OCI-LY1 (cell line): Measurements from ENCODE around the gene IZUMO1.
"Not testable (repeated sequence)": the region's sequence is repeated elsewhere in the genome, so short reads cannot be mapped to it uniquely, and the experiment has no call there.

Source experiments
- EZH2 ChIP-seq: fragments of 200-600 bp; sonication (generic), shearing (Covaris generic); IDR thresholded peaks from 2 replicates; pipeline ENCODE4 v1.8.0; 2017; ENCODE audit warnings: borderline replicate concordance, mixed run types, mild to moderate bottlenecking, antibody characterized with exemption, low read length, moderate library complexity, mixed read lengths
- TF ChIP-seq, protein P1 (sequence below): fragments of 200-600 bp; sonication (generic), shearing (Covaris generic); IDR thresholded peaks from 2 replicates; pipeline ENCODE4 v1.5.1; 2017; ENCODE audit warnings: mild to moderate bottlenecking, antibody characterized with exemption, low read length, moderate library complexity, mixed read lengths

DNA sequence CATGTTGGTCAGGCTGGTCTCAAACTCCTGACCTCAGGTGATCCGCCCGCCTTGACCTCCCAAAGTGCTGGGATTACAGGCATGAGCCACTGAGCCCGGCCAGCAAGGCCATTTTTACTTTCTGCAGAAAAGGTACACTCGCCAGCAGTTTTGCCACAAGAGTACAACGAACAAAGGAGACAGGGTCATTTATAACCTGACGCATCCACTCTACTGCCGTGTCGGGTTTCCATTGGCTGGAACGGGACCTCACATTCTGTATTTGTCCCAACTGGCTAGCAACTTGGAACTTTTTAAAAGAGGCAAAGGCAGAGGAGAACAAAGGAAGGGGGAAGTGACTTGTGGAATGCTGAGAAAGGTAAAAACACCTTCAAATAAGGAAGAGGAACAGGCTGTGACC is 40.6 kb upstream of the IZUMO1 start:
- TF ChIP-seq EZH2: not testable (repeated sequence)
- TF ChIP-seq, protein P1, sequence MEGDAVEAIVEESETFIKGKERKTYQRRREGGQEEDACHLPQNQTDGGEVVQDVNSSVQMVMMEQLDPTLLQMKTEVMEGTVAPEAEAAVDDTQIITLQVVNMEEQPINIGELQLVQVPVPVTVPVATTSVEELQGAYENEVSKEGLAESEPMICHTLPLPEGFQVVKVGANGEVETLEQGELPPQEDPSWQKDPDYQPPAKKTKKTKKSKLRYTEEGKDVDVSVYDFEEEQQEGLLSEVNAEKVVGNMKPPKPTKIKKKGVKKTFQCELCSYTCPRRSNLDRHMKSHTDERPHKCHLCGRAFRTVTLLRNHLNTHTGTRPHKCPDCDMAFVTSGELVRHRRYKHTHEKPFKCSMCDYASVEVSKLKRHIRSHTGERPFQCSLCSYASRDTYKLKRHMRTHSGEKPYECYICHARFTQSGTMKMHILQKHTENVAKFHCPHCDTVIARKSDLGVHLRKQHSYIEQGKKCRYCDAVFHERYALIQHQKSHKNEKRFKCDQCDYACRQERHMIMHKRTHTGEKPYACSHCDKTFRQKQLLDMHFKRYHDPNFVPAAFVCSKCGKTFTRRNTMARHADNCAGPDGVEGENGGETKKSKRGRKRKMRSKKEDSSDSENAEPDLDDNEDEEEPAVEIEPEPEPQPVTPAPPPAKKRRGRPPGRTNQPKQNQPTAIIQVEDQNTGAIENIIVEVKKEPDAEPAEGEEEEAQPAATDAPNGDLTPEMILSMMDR: not testable (repeated sequence)
